ENCODE measurements around the gene GIPC1. TPM values are rescaled to one million over a fixed set of nuclear protein-coding genes. Genes with fewer than 3 reads are reported as not detected.

Gene GIPC1
- total RNA-seq: 100 to 1,000 TPM in 3 of 4 donors, 10 to 100 TPM in 1; 61.8 to 122 (median 113) TPM

DNA sequence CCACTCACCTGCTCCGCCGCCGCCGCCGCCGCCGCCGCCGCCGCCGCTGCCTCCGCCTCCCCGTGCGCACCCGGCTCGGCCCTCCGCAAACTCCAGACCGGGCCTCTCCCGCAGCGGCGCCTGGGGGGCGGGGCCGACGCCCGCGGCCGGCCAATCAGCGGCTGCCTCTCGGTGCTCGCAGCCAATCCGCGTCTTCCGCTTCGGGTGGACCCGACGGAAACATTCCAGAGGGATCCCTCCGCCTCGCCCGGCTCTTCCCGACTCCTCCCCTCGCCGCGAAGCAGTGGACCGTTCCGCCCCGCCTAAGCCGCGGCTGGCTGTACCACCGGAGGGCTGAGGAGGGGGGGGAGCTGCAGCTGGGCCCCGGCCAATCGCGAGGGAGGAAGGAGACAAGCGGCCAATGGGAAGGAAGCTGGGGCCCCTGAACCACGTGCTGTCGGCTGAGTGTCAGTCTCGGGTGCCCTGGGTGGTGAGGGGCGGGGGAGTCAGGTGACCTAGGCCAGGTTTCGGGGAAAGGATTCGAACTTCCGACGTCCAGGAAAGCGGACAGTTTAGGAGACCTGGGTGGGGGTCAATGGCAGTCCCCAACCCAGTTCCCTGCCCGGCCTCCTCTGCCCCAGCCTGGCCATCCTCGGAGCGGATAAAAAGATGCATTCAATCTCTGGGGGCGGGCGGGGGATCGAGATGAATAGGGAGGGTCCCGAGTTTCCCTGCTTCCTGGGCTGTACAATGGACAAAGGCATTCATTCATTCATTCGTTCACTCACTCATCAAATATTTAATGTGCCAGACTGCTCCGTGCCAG is at the start of gene GIPC1:
Gene GIPC1, minus strand, starts transcription at position 99 of the 805 bp plus-strand sequence. CDS start 13,151 bp downstream, outside the sequence.
- Histone ChIP-seq H3K9me3 (no peaks in the 10 kb centered on the region), H3K4me1 (peaks cover 0 to 46% (median 23%) of the 10 kb centered on the region in 4 donors), H3K36me3 (peaks cover 0 to 16% (median 0%) of the 10 kb centered on the region in 3 donors), H3K27me3 (no peaks in the 10 kb centered on the region), H3K4me3 (peak within 1 kb of the TSS; percentile 83 to 91 (median 88)), H3K27ac (peak within 1 kb of the TSS; percentile 65 to 90 (median 88))
- peak; percentile 86 to 91 for DNase-seq (ENCODE audit: low spot score in 2 of 2)
- WGBS, 2 donors: 5 to 8% methylated on average over 22 to 24 of the region's 71 CpGs
- TF ChIP-seq, protein P1, sequence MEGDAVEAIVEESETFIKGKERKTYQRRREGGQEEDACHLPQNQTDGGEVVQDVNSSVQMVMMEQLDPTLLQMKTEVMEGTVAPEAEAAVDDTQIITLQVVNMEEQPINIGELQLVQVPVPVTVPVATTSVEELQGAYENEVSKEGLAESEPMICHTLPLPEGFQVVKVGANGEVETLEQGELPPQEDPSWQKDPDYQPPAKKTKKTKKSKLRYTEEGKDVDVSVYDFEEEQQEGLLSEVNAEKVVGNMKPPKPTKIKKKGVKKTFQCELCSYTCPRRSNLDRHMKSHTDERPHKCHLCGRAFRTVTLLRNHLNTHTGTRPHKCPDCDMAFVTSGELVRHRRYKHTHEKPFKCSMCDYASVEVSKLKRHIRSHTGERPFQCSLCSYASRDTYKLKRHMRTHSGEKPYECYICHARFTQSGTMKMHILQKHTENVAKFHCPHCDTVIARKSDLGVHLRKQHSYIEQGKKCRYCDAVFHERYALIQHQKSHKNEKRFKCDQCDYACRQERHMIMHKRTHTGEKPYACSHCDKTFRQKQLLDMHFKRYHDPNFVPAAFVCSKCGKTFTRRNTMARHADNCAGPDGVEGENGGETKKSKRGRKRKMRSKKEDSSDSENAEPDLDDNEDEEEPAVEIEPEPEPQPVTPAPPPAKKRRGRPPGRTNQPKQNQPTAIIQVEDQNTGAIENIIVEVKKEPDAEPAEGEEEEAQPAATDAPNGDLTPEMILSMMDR (IDR thresholded peaks at IDR 0.05): peak in 2 of 5 experiments; percentile 19 to 46
- peak; percentile 83 to 91 for TF ChIP-seq EP300 (IDR thresholded peaks at IDR 0.05)
- TF ChIP-seq POLR2A (IDR thresholded peaks at IDR 0.05): peak; percentile 32 to 68

GRCh38 chr19:14545716-14546082 is 49.8 kb upstream of the GIPC1 start:
- Histone ChIP-seq H3K27ac (peak overlapping the region in 1 of 4 donors; percentile 38), H3K9me3 (no peaks in the 10 kb centered on the region), H3K27me3 (no peaks in the 10 kb centered on the region), H3K4me3 (no peak overlapping the region), H3K4me1 (peaks cover 0 to 31% (median 10%) of the 10 kb centered on the region in 4 donors), H3K36me3 (peaks cover 0 to 22% (median 0%) of the 10 kb centered on the region in 3 donors)
- TF ChIP-seq, protein P1 (IDR thresholded peaks at IDR 0.05): no peak
- TF ChIP-seq EP300 (IDR thresholded peaks at IDR 0.05) (no peak), POLR2A (IDR thresholded peaks at IDR 0.05) (no peak)
- no peak for DNase-seq (ENCODE audit: low spot score in 2 of 2)
- WGBS, 2 donors: 77 to 90% methylated on average over 7 to 9 of the region's 9 CpGs

DNA sequence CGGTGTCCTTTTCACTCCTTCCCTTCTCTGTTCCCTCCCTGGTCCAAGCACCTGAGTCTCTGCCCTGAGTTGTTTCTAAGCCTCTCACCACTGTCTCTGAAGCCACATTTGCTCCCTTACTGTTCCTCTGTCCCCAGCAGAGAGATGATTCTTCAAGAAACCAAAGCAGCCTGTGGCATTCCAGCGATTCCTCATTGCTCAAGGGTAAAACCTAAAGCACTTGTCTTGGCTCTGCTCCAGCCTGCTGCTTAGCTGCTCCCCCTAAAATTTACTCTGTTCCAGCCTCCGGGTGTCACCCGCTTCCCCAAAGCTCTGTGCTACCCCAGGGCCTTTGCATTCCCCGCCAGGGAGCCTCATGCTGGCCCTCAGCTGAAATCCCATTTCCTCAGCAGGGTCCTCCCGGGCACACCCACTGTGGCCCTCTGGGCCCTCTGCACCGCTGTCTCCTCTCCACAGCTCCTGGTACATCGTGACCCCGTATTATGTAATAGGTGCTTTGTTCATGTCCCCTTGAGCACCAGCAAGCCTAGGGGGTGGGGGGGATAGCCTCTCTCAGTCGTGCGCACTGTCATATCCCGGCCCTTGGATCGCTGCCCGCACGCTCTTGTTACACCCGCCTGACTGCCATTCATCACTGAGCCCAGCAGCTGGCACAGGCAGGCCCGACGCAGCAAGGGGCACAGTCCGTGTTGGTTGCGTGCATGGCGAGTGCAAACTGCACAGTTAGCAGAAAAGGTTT is 49.2 kb upstream of the GIPC1 start:
- Histone ChIP-seq H3K27me3 (no peaks in the 10 kb centered on the region), H3K9me3 (no peaks in the 10 kb centered on the region), H3K27ac (peak overlapping the region in 3 of 4 donors; percentile 17 to 39 (median 38)), H3K4me3 (no peak overlapping the region), H3K4me1 (peaks cover 0 to 26% (median 8%) of the 10 kb centered on the region in 4 donors), H3K36me3 (peaks cover 0 to 21% (median 0%) of the 10 kb centered on the region in 3 donors)
- 47 to 48% methylated on average over 14 to 21 of the region's 21 CpGs for WGBS, 2 donors
- no peak for DNase-seq (ENCODE audit: low spot score in 2 of 2)
- TF ChIP-seq EP300 (IDR thresholded peaks at IDR 0.05) (no peak), POLR2A (IDR thresholded peaks at IDR 0.05) (no peak)
- TF ChIP-seq, protein P1 (IDR thresholded peaks at IDR 0.05): no peak

- no peak for DNase-seq (ENCODE audit: low spot score in 2 of 2)
- no peak overlapping the region for H3K4me3 ChIP-seq
- 65 to 74% methylated on average over 5 of the region's 5 CpGs for WGBS, 2 donors
- TF ChIP-seq POLR2A (IDR thresholded peaks at IDR 0.05) (no peak), EP300 (IDR thresholded peaks at IDR 0.05) (no peak)
- TF ChIP-seq, protein P1 (IDR thresholded peaks at IDR 0.05): no peak
- no peaks in the 10 kb centered on the region for H3K9me3 ChIP-seq
- H3K27ac ChIP-seq: no peak overlapping the region
- no peaks in the 10 kb centered on the region for H3K27me3 ChIP-seq
- H3K4me1 ChIP-seq: peaks cover 0 to 24% (median 8%) of the 10 kb centered on the region in 4 donors
- peaks cover 0 to 10% (median 0%) of the 10 kb centered on the region in 3 donors for H3K36me3 ChIP-seq
These were observed 48.1 kb upstream of the GIPC1 start for GRCh38 chr19:14544047-14544446.

All from tibial nerve (tissue), 4 donors.